HCT116 (cell line): ENCODE results near the gene TLCD3B. TPM values are rescaled to one million over a fixed set of nuclear protein-coding genes. Genes with fewer than 3 reads are reported as not detected.

Source experiments
- ATAC-seq: fragments of 200-7000 bp; cut with Tn5 transposase; 2 replicates; pipeline ENCODE4 v1.9.1; 2020; ENCODE audit warnings: mild to moderate bottlenecking, moderate library complexity
- BruUV-seq: library from RNA; stranded (reverse); fragments of 400-500 nt; replicated peaks from 2 replicates; lab custom pipeline; 2021; lab: Mats Ljungman, UMichigan
- CTCF ChIA-PET: fragments of 300-600 bp; sonication (Branson Sonifier 250); formaldehyde crosslinking; loops from one replicate; lab custom pipeline; 2021; ENCODE audit warnings: antibody characterized with exemption; lab: Charles Lee
- POLR2A ChIA-PET: fragments of 300-600, 350-600 bp; sonication (Branson Sonifier 250); formaldehyde crosslinking; loops from one replicate; lab custom pipeline; 2021; ENCODE audit warnings: antibody characterized with exemption; lab: Charles Lee
- RAD21 ChIA-PET, 2 experiments: fragments of 300-600 bp; sonication (Branson Sonifier 250); formaldehyde crosslinking; loops; one replicate each; lab custom pipeline; 2023; ENCODE audit warnings: low total read pairs in 2 of 2; ENCODE audit not compliant: uncharacterized antibody in 2 of 2, unreplicated experiment in 2 of 2, low non-redundant PET in 1 of 2; lab: Charles Lee
- DNase-seq: peaks from one replicate; pipeline ENCODE4 v3.0.0-alpha.2; 2010; ENCODE audit warnings: low read depth, low spot score
- H2AFZ ChIP-seq: fragments of 200-600 bp; shearing (Covaris generic), sonication (generic); 2 replicates; pipeline ENCODE4 v1.6.1; 2017; ENCODE audit warnings: low read depth, mixed run types, mixed read lengths, antibody characterized with exemption, low read length; ENCODE audit not compliant: poor library complexity, severe bottlenecking
- H3K27ac ChIP-seq: 2 replicates; pipeline ENCODE4 v1.5.1; 2012; ENCODE audit warnings: low read depth, low read length
- H3K27me3 ChIP-seq: fragments of 200-600 bp; sonication (generic); 2 replicates; pipeline ENCODE4 v1.6.1; 2016; ENCODE audit warnings: mixed run types, low read length, mixed read lengths; ENCODE audit not compliant: insufficient read depth
- H3K36me3 ChIP-seq, 2 experiments: fragments of 200-500 bp in 1 of 2; fragments of 200-600 bp in 1 of 2; sonication (Bioruptor generic) in 1 of 2; sonication (generic) in 1 of 2; 2 replicates each; pipeline versions ENCODE4 v1.5.1 to v1.6.1; 2014 to 2016; ENCODE audit warnings: low read length in 2 of 2, inconsistent platforms in 1 of 2, mixed read lengths in 1 of 2, mixed run types in 1 of 2; ENCODE audit not compliant: insufficient read depth in 2 of 2, control insufficient read depth in 1 of 2
- H3K4me1 ChIP-seq, 2 experiments: fragments of 200-600 bp in 1 of 2; sonication (generic) in 1 of 2; 2 replicates each; pipeline versions ENCODE4 v1.5.1 to v1.6.1; 2012 to 2017; ENCODE audit warnings: low read length in 2 of 2, inconsistent platforms in 1 of 2, mild to moderate bottlenecking in 1 of 2, mixed read lengths in 1 of 2, mixed run types in 1 of 2, moderate library complexity in 1 of 2; ENCODE audit not compliant: insufficient read depth in 2 of 2, control insufficient read depth in 1 of 2
- H3K4me2 ChIP-seq: fragments of 200-600 bp; sonication (generic); 2 replicates; pipeline ENCODE4 v1.6.1; 2017; ENCODE audit warnings: mixed run types, low read length, mixed read lengths
- H3K4me3 ChIP-seq, 2 experiments: fragments of 200-600 bp in 1 of 2; sonication (generic) in 1 of 2; replicated peaks in 1 of 2; 2 replicates each; pipeline ENCODE4 v1.5.1; 2011 to 2016; ENCODE audit warnings: low read length in 2 of 2, control low read depth in 1 of 2, low read depth in 1 of 2, mild to moderate bottlenecking in 1 of 2, mixed read lengths in 1 of 2, mixed run types in 1 of 2
- H3K79me2 ChIP-seq: fragments of 200-600 bp; sonication (generic); 2 replicates; pipeline ENCODE4 v1.6.1; 2017; ENCODE audit warnings: mild to moderate bottlenecking, mixed run types, low read length, moderate library complexity, mixed read lengths; ENCODE audit not compliant: insufficient read depth
- H3K9ac ChIP-seq: fragments of 200-600 bp; sonication (generic); 2 replicates; pipeline ENCODE4 v1.6.1; 2016; ENCODE audit warnings: low read length, mixed read lengths
- H3K9me2 ChIP-seq: fragments of 200-600 bp; sonication (generic), shearing (Covaris generic); 2 replicates; pipeline ENCODE4 v1.6.1; 2017; ENCODE audit warnings: mixed run types, mild to moderate bottlenecking, moderate library complexity; ENCODE audit not compliant: insufficient read depth
- H3K9me3 ChIP-seq, 2 experiments: fragments of 200-500 bp in 1 of 2; fragments of 200-600 bp in 1 of 2; sonication (Bioruptor generic) in 1 of 2; sonication (generic) in 1 of 2; 2 replicates each; pipeline ENCODE4 v1.6.1; 2014 to 2017; ENCODE audit warnings: low read length in 2 of 2, mixed read lengths in 2 of 2, inconsistent platforms in 1 of 2, low read depth in 1 of 2, mild to moderate bottlenecking in 1 of 2, mixed run types in 1 of 2, moderate library complexity in 1 of 2; ENCODE audit not compliant: control insufficient read depth in 1 of 2, insufficient read depth in 1 of 2
- H4K20me1 ChIP-seq: fragments of 200-600 bp; sonication (generic), shearing (Covaris generic); 2 replicates; pipeline ENCODE4 v1.6.1; 2017; ENCODE audit warnings: mixed run types, mild to moderate bottlenecking, moderate library complexity; ENCODE audit not compliant: insufficient read depth
- ATF3 ChIP-seq: IDR thresholded peaks from 2 replicates; pipeline ENCODE4 v1.6.1; 2012
- CEBPB ChIP-seq: IDR thresholded peaks from 2 replicates; pipeline ENCODE4 v1.6.1; 2012; ENCODE audit warnings: low read depth
- CTCF ChIP-seq, 3 experiments: fragments of 200-600 bp in 1 of 3; sonication (generic) in 1 of 3; IDR thresholded peaks in 2 of 3; conservative IDR thresholded peaks in 1 of 3; 2 replicates each; pipeline ENCODE4 v1.5.1; 2012 to 2017; ENCODE audit warnings: low read depth in 2 of 3, low read length in 2 of 3, antibody characterized with exemption in 1 of 3, borderline replicate concordance in 1 of 3, control low read depth in 1 of 3, mild to moderate bottlenecking in 1 of 3, mixed read lengths in 1 of 3, mixed run types in 1 of 3, moderate library complexity in 1 of 3; ENCODE audit not compliant: insufficient read depth in 1 of 3
- EGR1 ChIP-seq: IDR thresholded peaks from 2 replicates; pipeline ENCODE4 v1.6.1; 2012; ENCODE audit warnings: low read depth
- JUND ChIP-seq: IDR thresholded peaks from 2 replicates; pipeline ENCODE4 v1.6.1; 2012
- MAX ChIP-seq: IDR thresholded peaks from 2 replicates; pipeline ENCODE4 v1.6.1; 2012
- POLR2AphosphoS5 ChIP-seq: IDR thresholded peaks from 2 replicates; pipeline ENCODE4 v1.6.1; 2011; ENCODE audit warnings: mild to moderate bottlenecking, low read depth, low read length, moderate library complexity
- RAD21 ChIP-seq: IDR thresholded peaks from 2 replicates; pipeline ENCODE4 v1.6.1; 2012; ENCODE audit warnings: low read depth, mild to moderate bottlenecking
- SIN3A ChIP-seq: IDR thresholded peaks from 2 replicates; pipeline ENCODE4 v1.6.1; 2012; ENCODE audit warnings: low read depth
- SRF ChIP-seq: IDR thresholded peaks from 2 replicates; pipeline ENCODE4 v1.6.1; 2012; ENCODE audit warnings: low read depth
- ZBTB33 ChIP-seq: IDR thresholded peaks from 2 replicates; pipeline ENCODE4 v1.6.1; 2011; ENCODE audit warnings: mild to moderate bottlenecking, low read length, moderate library complexity; ENCODE audit not compliant: insufficient replicate concordance; ENCODE audit errors: extremely low read depth
- ZNF274 ChIP-seq: fragments of 200-500 bp; sonication (Bioruptor generic); IDR thresholded peaks from 2 replicates; pipeline ENCODE4 v1.6.1; 2014; ENCODE audit warnings: mild to moderate bottlenecking, low read depth, low read length, inconsistent platforms
- intact Hi-C: fragments of 100-400 bp; cut with micrococcal nuclease; formaldehyde crosslinking; loops from 2 replicates; pipeline ENCODE4 v1.10.0; 2022
- total RNA-seq: library from RNA; stranded (reverse); gene quantifications from one replicate; pipeline ENCODE4 v1.2.1, GENCODE V29; 2021; ENCODE audit not compliant: unreplicated experiment

The TLCD3B gene
- total RNA-seq, 1 experiment from 2014 or later = 1.0 TPM

- intact Hi-C loops = no loop called here
- no peaks in the 10 kb centered on the region for H3K27me3 ChIP-seq
- CTCF ChIA-PET = interaction anchor here (0.7 to 2.6 kb wide), 10 partner anchors 10 to 340 kb away, joined by 3 to 34 read pairs (median 6); partner anchors contain the start of genes PAGR1 and TAOK2
Observed at GRCh38 chr16:30031477-30031918, 427 bp upstream of the TLCD3B start.

GRCh38 chr16:30030011-30030685, 923 bp downstream of the TLCD3B start:
- Histone ChIP-seq H3K9me3 (no peaks in the 10 kb centered on the region), H4K20me1 (no peaks in the 10 kb centered on the region), H3K79me2 (no peaks in the 10 kb centered on the region), H3K9me2 (no peaks in the 10 kb centered on the region), H3K4me1 (peaks cover 0 to 5% of the 10 kb centered on the region in 2 experiments; a peak in 2 of 4 replicates), H3K9ac (no peak overlapping the region), H3K27me3 (no peaks in the 10 kb centered on the region), H3K4me2 (no peak overlapping the region), H3K36me3 (no peaks in the 10 kb centered on the region), H3K4me3 (no peak overlapping the region), H3K27ac (no peak overlapping the region), H2AFZ (no peak overlapping the region)
- ChIA-PET POLR2A (no interaction called here), RAD21 (no interaction called here), CTCF (interaction anchor here (2.3 kb wide), 1 partner anchor 222 kb away, joined by 8 read pairs; no protein-coding TSS in a partner anchor)
- intact Hi-C loops = no loop called here
- no TSS peak for BruUV-seq
- DNase-seq = no peak
- no peak for ATAC-seq
- TF ChIP-seq JUND = no peak
- TF ChIP-seq POLR2AphosphoS5 = no peak
- no peak for TF ChIP-seq CTCF (IDR thresholded peaks at IDR 0.05 in 2 of 3, conservative IDR thresholded peaks at IDR 0.05 in 1 of 3; ENCODE audit: borderline replicate concordance in 1 of 3, insufficient read depth in 1 of 3, low read depth in 2 of 3, low read length in 2 of 3)
- TF ChIP-seq ZBTB33 = no peak
- no peak for TF ChIP-seq SRF
- TF ChIP-seq CEBPB = no peak
- TF ChIP-seq ATF3 = no peak
- no peak for TF ChIP-seq RAD21
- TF ChIP-seq SIN3A = no peak

More at GRCh38 chr16:30031477-30031918, 427 bp upstream of the TLCD3B start:
- POLR2A ChIA-PET = no interaction called here
- H3K9me3 ChIP-seq = no peaks in the 10 kb centered on the region
- TF ChIP-seq EGR1 (no peak), ZNF274 (no peak), MAX (no peak), SRF (no peak), CEBPB (no peak), ATF3 (no peak), JUND (no peak)
- TF ChIP-seq, all 23 proteins: peak for 0
- no peak for ATAC-seq
- Histone ChIP-seq H3K27ac (no peak overlapping the region), H4K20me1 (no peaks in the 10 kb centered on the region), H3K4me3 (no peak overlapping the region), H3K4me1 (peaks cover 0 to 5% of the 10 kb centered on the region in 2 experiments; a peak in 2 of 4 replicates), H3K4me2 (no peak overlapping the region), H3K9ac (no peak overlapping the region), H3K79me2 (no peaks in the 10 kb centered on the region), H3K36me3 (no peaks in the 10 kb centered on the region), H3K9me2 (no peaks in the 10 kb centered on the region), H2AFZ (no peak overlapping the region)
- DNase-seq = no peak
- BruUV-seq = no TSS peak
- RAD21 ChIA-PET = interaction anchor here (1.4 to 2.5 kb wide), 3 partner anchors 183 to 331 kb away, joined by 3 to 11 read pairs (median 8); no protein-coding TSS in a partner anchor
